Prostate gland (tissue), 2 donors: ENCODE data around the gene CYFIP1.

Experiments
- CTCF ChIP-seq, 4 experiments: fragments of 200-600 bp in 2 of 4; fragments of 450-650 bp in 2 of 4; sonication (generic) in 2 of 4; IDR thresholded peaks; 1 replicate in 3 of 4; 2 replicates in 1 of 4; pipeline ENCODE4 v1.5.1; 2016 to 2019; ENCODE audit warnings: antibody characterized with exemption in 4 of 4, mild to moderate bottlenecking in 2 of 4, moderate library complexity in 2 of 4
- POLR2A ChIP-seq: fragments of 450-650 bp; IDR thresholded peaks from one replicate; pipeline ENCODE4 v1.6.1; 2016; ENCODE audit warnings: antibody characterized with exemption, mild to moderate bottlenecking
- POLR2AphosphoS5 ChIP-seq: sonication (generic); formaldehyde crosslinking; IDR thresholded peaks from one replicate; pipeline ENCODE4 v1.6.1; 2017; ENCODE audit warnings: antibody characterized with exemption

GRCh38 chr15:22863356-22863755 is 116.8 kb downstream of the CYFIP1 start:
- TF ChIP-seq CTCF (IDR thresholded peaks at IDR 0.05) (no peak), POLR2A (no peak), POLR2AphosphoS5 (no peak)
